Psoas muscle (tissue), 8 donors: ENCODE measurements around the gene BCL6B. TPM values are rescaled to one million over a fixed set of nuclear protein-coding genes. Genes with fewer than 3 reads are reported as not detected.

Experiments
- ATAC-seq, 4 donors: fragments of 200-7000 bp; cut with Tn5 transposase; one replicate each; pipeline ENCODE4 v1.9.1; 2020; ENCODE audit warnings: moderate library complexity in 3 of 4, mild to moderate bottlenecking in 2 of 4
- DNase-seq, 2 donors: peaks; one replicate each; pipeline ENCODE4 v3.0.0-alpha.2; 2020
- H3K27ac ChIP-seq: fragments of 200-600 bp; one replicate; pipeline ENCODE4 v1.8.0; 2022
- H3K27me3 ChIP-seq, 3 donors: fragments of 200-600 bp in 1 of 3; one replicate each; pipeline versions ENCODE4 v1.6.1 to v1.8.0; 2013 to 2022; ENCODE audit warnings: low read length in 2 of 3, mild to moderate bottlenecking in 2 of 3, moderate library complexity in 1 of 3; ENCODE audit not compliant: insufficient read depth in 3 of 3
- H3K36me3 ChIP-seq, 2 donors: fragments of 200-600 bp in 1 of 2; one replicate each; pipeline versions ENCODE4 v1.6.1 to v1.8.0; 2013 to 2022; ENCODE audit warnings: low read depth in 1 of 2, mild to moderate bottlenecking in 1 of 2, moderate library complexity in 1 of 2; ENCODE audit not compliant: insufficient read depth in 1 of 2
- H3K4me1 ChIP-seq: fragments of 200-600 bp; one replicate; pipeline ENCODE4 v1.8.0; 2022
- H3K4me3 ChIP-seq: fragments of 200-600 bp; one replicate; pipeline ENCODE4 v1.8.0; 2022; ENCODE audit warnings: mild to moderate bottlenecking
- H3K9me3 ChIP-seq: fragments of 200-600 bp; one replicate; pipeline ENCODE4 v1.8.0; 2022
- CTCF ChIP-seq: fragments of 200-600 bp; IDR thresholded peaks from one replicate; pipeline ENCODE4 v1.8.0; 2022; ENCODE audit warnings: antibody characterized with exemption
- WGBS, 3 donors: extraction: QIAGEN DNeasy Blood & Tissue Kit; methylation state at CpG; one replicate each; pipeline versions ENCODE4 v1.1.6 to v1.1.7; 2013; 5-methylcytosine and 5-hydroxymethylcytosine counted together
- intact Hi-C, 2 donors: fragments of 100-400 bp; cut with DNase I; formaldehyde crosslinking; loops; one replicate each; pipeline versions ENCODE4 v1.11.0 to v1.14.2; 2022
- polyA plus RNA-seq, 3 donors: library from polyadenylated mRNA; stranded (reverse); fragments of 200-250 nt; gene quantifications; one replicate each; pipeline ENCODE4 v1.2.3, GENCODE V29; 2013
- total RNA-seq, 4 donors: library from RNA; stranded (reverse); fragmentation: NEBNext Ultra II Directional in 2 of 4; extraction: Animal tissue kit (Norgen Biotek cat#: 25700) in 2 of 4; gene quantifications; one replicate each; pipeline versions ENCODE4 v1.2.1 to v1.2.4, GENCODE V29; 2021 to 2023
- donor health status: healthy with polysubstance abuse.
- donor health status: DM: no; HTN: no; CAD: no; lungs with moderate emphysema.
- donor health status: Bipolar disorder and iron deficiency.
- donor health status: healthy.
- donor health status: DM: yes; HTN: yes; CAD: no.
- donor health status: DM: no; HTN: no; CAD: no.
- donor health status: DM: no; HTN: no; CAD: no.
- donor health status: DM: yes; HTN: yes; CAD: no.

BCL6B gene
- total and polyA plus RNA-seq, 7 donors: 2.0 to 11.9 (median 6.1) TPM

- DNase-seq: no peak
- H3K4me1 ChIP-seq: peaks cover 16% of the 10 kb centered on the region
- peak overlapping the region; percentile 69 for H3K27ac ChIP-seq
- intact Hi-C loops: loop anchor here (5.0 kb wide), 1 partner anchor 109 kb away; no protein-coding TSS in a partner anchor
- ATAC-seq: no peak
- H3K9me3 ChIP-seq: no peaks in the 10 kb centered on the region
- H3K36me3 ChIP-seq: peaks cover 0 to 12% of the 10 kb centered on the region in 2 donors
- no peak for TF ChIP-seq CTCF
- H3K27me3 ChIP-seq: peaks cover 0 to 17% (median 7%) of the 10 kb centered on the region in 3 donors
- peak overlapping the region; percentile 63 for H3K4me3 ChIP-seq
- WGBS, 3 donors: 45 to 53% (median 46%) methylated on average over 11 of the region's 11 CpGs
Measured at GRCh38 chr17:7020894-7021664, 1.8 kb upstream of the BCL6B start.

- peak; percentile 72 to 81 (median 78) for ATAC-seq
- Histone ChIP-seq H3K4me3 (peak overlapping the region; percentile 63), H3K36me3 (peaks cover 0 to 6% of the 10 kb centered on the region in 2 donors), H3K27me3 (peaks cover 0 to 17% (median 7%) of the 10 kb centered on the region in 3 donors), H3K4me1 (peaks cover 15% of the 10 kb centered on the region), H3K9me3 (no peaks in the 10 kb centered on the region), H3K27ac (peak overlapping the region; percentile 79)
- WGBS, 3 donors: 1 to 2% (median 2%) methylated on average over 51 to 53 of the region's 53 CpGs
- TF ChIP-seq CTCF: peak; percentile 97
- intact Hi-C loops: loop anchor here (5.0 kb wide), 1 partner anchor 110 kb away; no protein-coding TSS in a partner anchor
- DNase-seq: peak; percentile 87 to 92
Measured at GRCh38 chr17:7021993-7022778, 664 bp upstream of the BCL6B start.

- intact Hi-C loops: loop anchor here (5.0 kb wide), 1 partner anchor 111 kb away; no protein-coding TSS in a partner anchor
- peaks cover 15% of the 10 kb centered on the region for H3K4me1 ChIP-seq
- H3K27ac ChIP-seq: peak overlapping the region; percentile 79
- peaks cover 0 to 17% (median 7%) of the 10 kb centered on the region in 3 donors for H3K27me3 ChIP-seq
- 29 to 33% (median 31%) methylated on average over 48 to 51 of the region's 51 CpGs for WGBS, 3 donors
- TF ChIP-seq CTCF: no peak
- peaks cover 0 to 2% of the 10 kb centered on the region in 2 donors for H3K36me3 ChIP-seq
- peak; percentile 93 to 94 for DNase-seq
- H3K4me3 ChIP-seq: peak overlapping the region; percentile 63
- ATAC-seq: peak; percentile 41 to 65 (median 64)
- H3K9me3 ChIP-seq: no peaks in the 10 kb centered on the region
Measured at GRCh38 chr17:7023576-7024401, 939 bp downstream of the BCL6B start.

GRCh38 chr17:7024402-7024785 is 1.5 kb downstream of the BCL6B start:
- H3K36me3 ChIP-seq: peaks cover 0 to 2% of the 10 kb centered on the region in 2 donors
- no peaks in the 10 kb centered on the region for H3K9me3 ChIP-seq
- peaks cover 0 to 17% (median 7%) of the 10 kb centered on the region in 3 donors for H3K27me3 ChIP-seq
- H3K4me1 ChIP-seq: peaks cover 13% of the 10 kb centered on the region
- ATAC-seq (no peak), DNase-seq (no peak)
- intact Hi-C loops: loop anchor here (5.0 kb wide), 1 partner anchor 112 kb away; no protein-coding TSS in a partner anchor
- no peak for TF ChIP-seq CTCF
- no peak overlapping the region for H3K27ac ChIP-seq
- WGBS, 3 donors: 63 to 68% (median 66%) methylated on average over 8 of the region's 8 CpGs
- H3K4me3 ChIP-seq: peak overlapping the region; percentile 63
